Measurements from ENCODE around the gene MCM6. TPM values are rescaled to one million over a fixed set of nuclear protein-coding genes. Genes with fewer than 3 reads are reported as not detected.
"Not testable (repeated sequence)": the region's sequence is repeated elsewhere in the genome, so short reads cannot be mapped to it uniquely, and the experiment has no call there.

MCM6 gene
- total and polyA plus RNA-seq, 2 experiments from 2014 or later = 74.7 to 133 TPM

- TF ChIP-seq REST (IDR thresholded peaks at IDR 0.05; ENCODE audit: unreplicated experiment) (no peak), CREB1 (CRISPR knock-in tag; IDR thresholded peaks at IDR 0.05; ENCODE audit: low read depth) (no peak), POLR2AphosphoS5 (IDR thresholded peaks at IDR 0.05; ENCODE audit: low read depth) (no peak), ZNF331 (CRISPR knock-in tag; IDR thresholded peaks at IDR 0.05; ENCODE audit: low read depth) (no peak), ZNF114 (CRISPR knock-in tag; IDR thresholded peaks at IDR 0.05) (no peak), CTCF (conservative IDR thresholded peaks at IDR 0.05; ENCODE audit: low read depth in 2 of 2) (no peak)
These were observed 79.6 kb downstream of the MCM6 start (continued) for GRCh38 chr2:135796606-135797005.

- H2AFZ ChIP-seq; H3K27ac Mint-ChIP-seq; H3K36me3 Mint-ChIP-seq (ENCODE audit: low read depth); H3K79me2 ChIP-seq (replicated peaks; ENCODE audit: insufficient read depth); H3K27ac ChIP-seq (ENCODE audit: low read depth); H3K4me1 Mint-ChIP-seq; H3K27me3 Mint-ChIP-seq (ENCODE audit: insufficient read depth, low read depth, poor library complexity); H3K4me1 ChIP-seq (ENCODE audit: insufficient read depth); H3K4me2 ChIP-seq; H3K4me3 Mint-ChIP-seq; H3F3A ChIP-seq (replicated peaks; ENCODE audit: low read depth); H3K9me2 ChIP-seq (ENCODE audit: insufficient read depth); H3K27me3 ChIP-seq (ENCODE audit: insufficient read depth); H4K20me1 ChIP-seq (replicated peaks; ENCODE audit: insufficient read depth); H3K4me3 ChIP-seq; H3K36me3 ChIP-seq (ENCODE audit: insufficient read depth): not testable (repeated sequence)
- H3K9me3 Mint-ChIP-seq = peaks cover 19% of the 10 kb centered on the region
- peak; percentile 36 for DNase-seq (ENCODE audit: low spot score)
- ATAC-seq = peak; percentile 13; the same call in 1 of the 3 replicates
- peak; percentile 28 to 47; a peak in 3 of 4 replicates for TF ChIP-seq CTCF (conservative IDR thresholded peaks at IDR 0.05; ENCODE audit: low read depth in 2 of 2)
These were observed 80.6 kb downstream of the MCM6 start for GRCh38 chr2:135795641-135796040.
